ENCODE measurements around the gene GTF2F2.

GTF2F2 gene

GRCh38 chr13:45332831-45333219, 212.5 kb downstream of the GTF2F2 start:
- no peak for DNase-seq

- DNase-seq, result no peak
Observed at GRCh38 chr13:45333251-45333976, 213.1 kb downstream of the GTF2F2 start.
